Measurements from ENCODE around the gene MEG3. TPM values are rescaled to one million over a fixed set of nuclear protein-coding genes. Genes with fewer than 3 reads are reported as not detected.

The MEG3 gene
- total and polyA plus RNA-seq, 4 donors, result 21.4 to 454 (median 149) TPM

DNA sequence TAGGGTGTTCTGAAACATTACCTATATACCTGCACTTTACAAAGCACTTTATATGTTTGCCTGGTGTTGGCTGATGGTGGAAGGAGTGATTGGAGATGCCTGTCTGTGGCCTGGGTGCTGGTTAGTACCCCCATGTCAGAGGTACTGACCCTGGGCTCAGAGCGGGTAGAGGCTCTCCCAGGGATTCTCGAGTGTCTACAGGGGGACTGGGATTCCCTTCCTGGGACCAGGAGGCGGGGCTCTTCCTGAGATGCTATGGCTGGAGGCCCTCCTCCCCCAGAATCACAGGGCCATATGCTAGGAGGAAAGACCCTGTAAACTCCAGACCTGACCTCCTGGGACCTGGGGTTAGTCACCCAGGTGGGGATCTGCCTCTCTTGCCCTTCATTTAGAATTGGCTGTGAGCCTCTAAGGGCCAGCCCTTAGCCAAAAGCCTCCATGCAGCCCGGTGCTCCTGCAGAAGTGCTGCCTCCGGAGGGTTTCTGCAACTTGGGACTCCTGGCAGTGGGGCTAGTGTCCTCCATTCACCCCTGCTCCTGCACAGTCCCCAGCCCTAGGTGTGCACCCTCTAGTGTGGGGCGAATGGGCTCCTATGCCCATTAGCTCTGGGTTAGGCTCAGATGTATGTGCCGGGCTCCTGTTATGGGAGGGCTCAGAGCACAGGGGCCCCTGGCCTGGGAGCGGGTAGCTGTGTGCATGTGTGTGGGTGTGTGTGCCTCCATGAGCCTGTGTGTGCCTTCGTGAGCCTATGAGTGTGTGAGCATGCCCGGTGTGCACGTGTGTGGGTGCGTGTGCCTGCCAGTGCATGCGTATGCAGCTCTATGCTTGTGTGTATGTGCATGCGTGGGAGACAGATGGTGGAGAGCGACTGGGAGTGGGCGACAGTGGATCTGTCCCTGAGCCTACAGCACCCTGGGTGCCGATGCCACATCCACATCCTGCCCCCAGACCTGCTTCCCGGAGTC lies 41.0 kb downstream of the MEG3 start:
- Histone ChIP-seq H3K36me3 (ENCODE audit: control insufficient read depth in 1 of 2, insufficient read depth in 2 of 2, low read length in 1 of 2) (no peaks in the 10 kb centered on the region), H3K9me3 (ENCODE audit: control insufficient read depth, low read length) (no peaks in the 10 kb centered on the region), H3K4me1 (ENCODE audit: control insufficient read depth in 1 of 2, insufficient read depth in 2 of 2, low read length in 2 of 2) (no peaks in the 10 kb centered on the region), H3K27me3 (ENCODE audit: control insufficient read depth in 1 of 2, insufficient read depth in 2 of 2, low read length in 1 of 2) (no peaks in the 10 kb centered on the region), H3K4me3 (ENCODE audit: low read length in 2 of 2) (no peak overlapping the region), H3K27ac (ENCODE audit: low read depth in 1 of 2, low read length in 2 of 2) (no peak overlapping the region)
- 81 to 85% methylated on average over 18 of the region's 18 CpGs for WGBS, 2 donors
- intact Hi-C loops (cut with DNase I), result no loop called here
- ATAC-seq (ENCODE audit: low FRiP score), result no peak
- DNase-seq, result peak; percentile 12 to 45

DNA sequence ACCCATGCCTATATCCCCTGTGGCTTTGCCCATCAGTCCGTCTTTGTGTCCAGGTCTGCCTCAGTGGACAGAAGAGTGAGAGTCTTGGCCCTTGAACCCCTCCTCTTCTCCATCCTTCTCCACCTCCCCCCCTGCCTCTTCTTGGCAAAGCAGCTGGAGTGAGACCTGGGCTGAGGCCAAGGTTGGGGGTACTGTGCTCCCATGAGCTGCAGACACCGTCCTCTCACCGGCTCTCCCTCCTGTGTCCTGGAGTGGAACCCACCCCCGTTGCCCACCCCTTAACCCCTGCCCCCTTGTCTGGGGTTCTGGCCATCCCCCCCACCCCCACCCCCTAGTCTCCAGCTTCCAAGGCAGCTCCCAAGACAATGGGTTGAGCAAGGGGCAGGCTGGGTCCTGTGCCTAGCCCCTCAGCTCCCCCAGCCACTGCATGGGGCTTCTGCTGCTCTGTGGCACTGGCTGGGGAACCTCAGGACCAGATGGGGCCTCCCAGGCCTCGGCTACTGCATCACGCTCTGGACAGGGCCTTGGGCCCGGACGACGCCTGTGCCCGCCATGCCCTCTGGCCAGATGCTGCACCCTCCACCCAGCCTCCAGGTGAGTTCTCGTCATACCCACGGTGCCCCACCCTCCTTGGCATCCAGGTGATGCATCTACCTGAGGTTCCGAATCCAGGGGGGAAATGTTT lies 41.9 kb downstream of the MEG3 start:
- DNase-seq, result peak; percentile 16 to 55
- Histone ChIP-seq H3K4me3 (ENCODE audit: low read length in 2 of 2) (no peak overlapping the region), H3K4me1 (ENCODE audit: control insufficient read depth in 1 of 2, insufficient read depth in 2 of 2, low read length in 2 of 2) (no peaks in the 10 kb centered on the region), H3K27me3 (ENCODE audit: control insufficient read depth in 1 of 2, insufficient read depth in 2 of 2, low read length in 1 of 2) (no peaks in the 10 kb centered on the region), H3K27ac (ENCODE audit: low read depth in 1 of 2, low read length in 2 of 2) (no peak overlapping the region), H3K36me3 (ENCODE audit: control insufficient read depth in 1 of 2, insufficient read depth in 2 of 2, low read length in 1 of 2) (no peaks in the 10 kb centered on the region), H3K9me3 (ENCODE audit: control insufficient read depth, low read length) (no peaks in the 10 kb centered on the region)
- intact Hi-C loops (cut with DNase I), result no loop called here
- ATAC-seq (ENCODE audit: low FRiP score), result no peak
- WGBS, 2 donors, result 82% methylated on average over 13 of the region's 13 CpGs

DNA sequence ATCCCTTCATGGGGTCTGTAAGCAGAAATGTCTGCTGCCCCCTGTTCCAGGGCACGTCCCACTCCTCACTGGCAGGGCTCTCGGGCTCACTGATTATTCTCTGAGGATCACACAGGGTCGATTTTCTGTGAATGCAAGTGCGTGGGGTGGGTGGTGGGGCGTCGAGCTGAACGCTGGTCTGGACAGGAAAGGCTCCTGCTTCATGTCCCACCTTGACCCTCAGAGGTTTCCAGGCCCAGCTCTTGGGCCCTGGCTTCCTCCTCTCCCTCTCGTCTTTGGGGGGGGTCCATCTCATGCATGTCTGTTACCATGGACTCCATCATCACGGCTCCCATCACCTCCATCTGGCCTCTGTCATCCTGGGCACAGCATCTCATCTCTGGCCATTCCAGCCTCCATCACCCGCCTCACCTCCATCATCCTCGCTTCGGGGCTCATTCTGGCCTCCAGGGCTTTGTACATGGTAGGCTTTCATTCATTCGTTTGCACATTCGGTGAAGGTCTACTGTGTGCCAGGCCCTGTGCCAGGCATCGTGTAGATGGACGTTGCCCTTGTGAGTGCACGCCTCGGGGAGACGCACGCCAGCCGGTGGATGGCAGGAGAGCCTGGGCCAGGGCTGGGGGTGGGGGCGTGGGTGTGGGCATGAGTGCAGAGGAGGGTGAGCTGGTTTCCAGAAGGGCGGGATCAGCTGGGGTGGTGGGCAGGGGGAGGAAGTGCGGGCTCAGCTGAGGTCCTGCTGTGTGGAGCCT lies 42.9 kb downstream of the MEG3 start:
- DNase-seq (peak; percentile 17 to 68), ATAC-seq (ENCODE audit: low FRiP score) (no peak)
- Histone ChIP-seq H3K27me3 (ENCODE audit: control insufficient read depth in 1 of 2, insufficient read depth in 2 of 2, low read length in 1 of 2) (no peaks in the 10 kb centered on the region), H3K27ac (ENCODE audit: low read depth in 1 of 2, low read length in 2 of 2) (no peak overlapping the region), H3K4me1 (ENCODE audit: control insufficient read depth in 1 of 2, insufficient read depth in 2 of 2, low read length in 2 of 2) (no peaks in the 10 kb centered on the region), H3K4me3 (ENCODE audit: low read length in 2 of 2) (no peak overlapping the region), H3K36me3 (ENCODE audit: control insufficient read depth in 1 of 2, insufficient read depth in 2 of 2, low read length in 1 of 2) (no peaks in the 10 kb centered on the region), H3K9me3 (ENCODE audit: control insufficient read depth, low read length) (no peaks in the 10 kb centered on the region)
- WGBS, 2 donors, result 78% methylated on average over 22 of the region's 24 CpGs
- intact Hi-C loops (cut with DNase I), result no loop called here

DNA sequence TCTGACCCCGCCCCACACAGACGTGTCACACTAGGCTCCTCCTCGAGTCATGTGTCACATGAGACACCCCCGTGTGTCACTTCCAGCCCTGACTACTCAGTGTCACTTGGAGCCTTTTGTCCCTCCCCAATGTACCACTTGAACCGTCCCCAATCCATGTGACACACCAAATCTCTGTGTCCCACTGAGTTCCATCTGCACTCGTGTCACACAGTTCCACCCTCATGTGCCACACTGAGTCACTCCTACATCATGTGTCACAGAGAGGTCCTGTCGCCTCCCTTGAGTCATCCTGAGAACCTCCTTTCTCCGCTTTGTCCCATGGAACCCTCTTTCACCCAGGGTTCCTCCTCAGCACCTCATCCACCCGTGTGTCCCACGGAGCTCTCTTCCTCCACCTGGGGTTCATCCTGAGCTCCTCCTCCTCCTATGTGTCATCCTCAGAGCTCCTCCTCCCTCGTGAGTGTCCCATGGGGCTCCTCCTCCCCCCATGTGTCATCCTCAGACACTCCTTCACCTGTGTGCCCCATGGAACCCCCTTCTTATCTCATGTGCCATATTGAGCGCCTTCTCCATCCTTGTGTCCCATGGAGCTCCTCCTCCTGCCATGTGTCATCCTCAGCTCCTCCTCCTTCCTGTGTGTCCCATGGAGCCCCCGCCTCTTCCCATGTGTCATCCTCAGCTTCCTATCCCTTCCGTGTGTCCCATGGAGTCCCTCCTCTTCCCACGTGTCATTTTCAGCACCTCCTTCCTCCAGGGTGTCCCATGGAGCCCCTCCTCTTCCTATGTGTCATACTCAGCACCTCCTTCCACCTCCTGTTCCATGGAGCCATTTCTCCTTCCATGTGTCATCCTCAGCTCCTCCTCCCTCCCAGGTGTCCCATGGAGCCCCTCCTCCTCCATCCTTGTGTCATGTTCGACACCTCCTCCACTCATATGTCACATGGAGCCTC lies 45.6 kb downstream of the MEG3 start:
- ATAC-seq (ENCODE audit: low FRiP score) (no peak), DNase-seq (peak; percentile 21 to 48)
- Histone ChIP-seq H3K9me3 (ENCODE audit: control insufficient read depth, low read length) (no peaks in the 10 kb centered on the region), H3K27ac (ENCODE audit: low read depth in 1 of 2, low read length in 2 of 2) (no peak overlapping the region), H3K4me1 (ENCODE audit: control insufficient read depth in 1 of 2, insufficient read depth in 2 of 2, low read length in 2 of 2) (no peaks in the 10 kb centered on the region), H3K27me3 (ENCODE audit: control insufficient read depth in 1 of 2, insufficient read depth in 2 of 2, low read length in 1 of 2) (no peaks in the 10 kb centered on the region), H3K36me3 (ENCODE audit: control insufficient read depth in 1 of 2, insufficient read depth in 2 of 2, low read length in 1 of 2) (no peaks in the 10 kb centered on the region), H3K4me3 (ENCODE audit: low read length in 2 of 2) (no peak overlapping the region)
- intact Hi-C loops (cut with DNase I), result no loop called here
- WGBS, 2 donors, result 70 to 71% methylated on average over 16 of the region's 16 CpGs

DNA sequence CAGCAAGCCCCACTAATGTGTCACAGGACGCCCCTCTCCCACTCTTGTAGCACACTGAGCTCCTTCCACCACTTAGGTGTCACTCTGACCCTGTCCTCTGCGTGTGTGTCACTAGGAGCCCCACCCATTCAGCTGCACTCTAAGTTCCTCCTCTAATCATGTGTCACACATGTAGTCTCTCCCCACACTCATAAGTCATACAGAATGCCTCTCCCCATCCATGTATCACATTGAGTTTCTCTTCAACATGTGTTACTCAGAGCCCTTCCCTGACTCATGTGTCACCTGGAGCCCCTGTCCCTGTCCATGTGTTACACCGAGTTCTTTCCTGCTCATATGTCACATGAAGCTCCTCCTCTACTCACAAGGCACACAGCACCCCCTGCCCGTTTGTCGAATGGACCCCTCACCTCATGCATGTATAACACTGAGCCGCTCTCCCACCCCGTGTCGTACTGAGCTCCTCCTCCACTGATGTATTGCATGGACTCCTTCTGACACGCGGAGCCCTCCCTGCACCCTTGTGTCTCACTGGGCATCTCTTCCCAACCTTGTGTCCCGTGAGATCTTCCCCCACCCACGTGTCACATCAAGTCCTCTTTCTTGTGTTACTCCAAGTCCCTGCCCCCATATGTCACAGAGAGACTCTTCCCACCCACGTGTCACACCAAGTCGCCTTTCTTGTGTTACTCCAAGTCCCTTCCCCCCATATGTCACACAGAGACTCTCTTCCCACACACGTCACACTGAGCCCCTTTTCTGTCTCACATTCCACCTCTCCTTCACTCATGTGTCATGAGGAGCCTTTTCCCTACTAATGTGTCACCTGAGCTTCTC lies 46.6 kb downstream of the MEG3 start:
- Histone ChIP-seq H3K4me1 (ENCODE audit: control insufficient read depth in 1 of 2, insufficient read depth in 2 of 2, low read length in 2 of 2) (no peaks in the 10 kb centered on the region), H3K4me3 (ENCODE audit: low read length in 2 of 2) (no peak overlapping the region), H3K36me3 (ENCODE audit: control insufficient read depth in 1 of 2, insufficient read depth in 2 of 2, low read length in 1 of 2) (no peaks in the 10 kb centered on the region), H3K9me3 (ENCODE audit: control insufficient read depth, low read length) (no peaks in the 10 kb centered on the region), H3K27ac (ENCODE audit: low read depth in 1 of 2, low read length in 2 of 2) (no peak overlapping the region), H3K27me3 (ENCODE audit: control insufficient read depth in 1 of 2, insufficient read depth in 2 of 2, low read length in 1 of 2) (no peaks in the 10 kb centered on the region)
- ATAC-seq (ENCODE audit: low FRiP score), result no peak
- intact Hi-C loops (cut with DNase I), result no loop called here
- WGBS, 2 donors, result 70 to 72% methylated on average over 15 of the region's 15 CpGs
- DNase-seq, result peak; percentile 22 to 52

DNA sequence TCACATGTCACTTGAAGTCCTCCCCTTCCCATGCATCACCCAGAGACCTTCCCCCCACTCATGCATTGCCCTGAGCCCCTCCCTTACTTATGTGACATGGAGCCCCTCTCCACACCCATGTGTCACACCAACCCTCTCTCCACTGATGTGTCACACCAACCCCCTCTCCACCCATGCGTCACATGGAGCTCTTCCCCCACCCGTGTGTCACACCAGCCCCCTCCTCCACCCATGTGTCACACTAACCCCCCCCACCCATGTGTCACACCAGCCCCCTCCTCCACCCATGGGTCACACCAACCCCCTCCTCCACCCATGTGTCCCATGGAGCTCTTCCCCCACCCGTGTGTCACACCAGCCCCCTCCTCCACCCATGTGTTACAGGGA lies 47.2 kb downstream of the MEG3 start:
- ATAC-seq (ENCODE audit: low FRiP score) (no peak), DNase-seq (peak; percentile 16 to 36)
- intact Hi-C loops (cut with DNase I), result no loop called here
- Histone ChIP-seq H3K9me3 (ENCODE audit: control insufficient read depth, low read length) (no peaks in the 10 kb centered on the region), H3K4me1 (ENCODE audit: control insufficient read depth in 1 of 2, insufficient read depth in 2 of 2, low read length in 2 of 2) (no peaks in the 10 kb centered on the region), H3K4me3 (ENCODE audit: low read length in 2 of 2) (no peak overlapping the region), H3K36me3 (ENCODE audit: control insufficient read depth in 1 of 2, insufficient read depth in 2 of 2, low read length in 1 of 2) (no peaks in the 10 kb centered on the region), H3K27me3 (ENCODE audit: control insufficient read depth in 1 of 2, insufficient read depth in 2 of 2, low read length in 1 of 2) (no peaks in the 10 kb centered on the region), H3K27ac (ENCODE audit: low read depth in 1 of 2, low read length in 2 of 2) (no peak overlapping the region)
- 57 to 58% methylated on average over 3 of the region's 3 CpGs for WGBS, 2 donors

DNA sequence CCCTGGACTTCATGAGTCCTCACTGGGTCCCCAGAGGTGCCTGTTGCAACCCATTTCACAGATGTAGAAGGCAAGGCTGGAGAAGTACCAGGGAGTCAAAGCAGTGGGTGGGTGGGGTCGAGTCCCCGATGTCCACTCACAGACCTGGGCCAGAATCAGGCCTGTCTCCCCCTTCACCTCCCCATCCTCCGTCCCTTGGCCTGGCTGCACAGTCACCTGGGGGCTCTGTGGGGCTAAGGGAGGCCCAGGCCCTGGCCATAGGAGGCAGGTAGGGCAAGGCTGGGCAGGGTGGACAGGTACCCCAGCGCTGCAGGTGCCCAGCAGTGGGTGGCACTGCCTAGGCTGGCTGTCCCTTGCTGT lies 48.1 kb downstream of the MEG3 start:
- DNase-seq, result peak in 1 of 2 donors; percentile 17
- H3K4me1 ChIP-seq (ENCODE audit: control insufficient read depth in 1 of 2, insufficient read depth in 2 of 2, low read length in 2 of 2), result no peaks in the 10 kb centered on the region
- no peaks in the 10 kb centered on the region for H3K27me3 ChIP-seq (ENCODE audit: control insufficient read depth in 1 of 2, insufficient read depth in 2 of 2, low read length in 1 of 2)
- H3K4me3 ChIP-seq (ENCODE audit: low read length in 2 of 2), result no peak overlapping the region
- no peaks in the 10 kb centered on the region for H3K36me3 ChIP-seq (ENCODE audit: control insufficient read depth in 1 of 2, insufficient read depth in 2 of 2, low read length in 1 of 2)
- no peaks in the 10 kb centered on the region for H3K9me3 ChIP-seq (ENCODE audit: control insufficient read depth, low read length)
- intact Hi-C loops (cut with DNase I), result no loop called here
- H3K27ac ChIP-seq (ENCODE audit: low read depth in 1 of 2, low read length in 2 of 2), result no peak overlapping the region
- no peak for ATAC-seq (ENCODE audit: low FRiP score)
- WGBS, 2 donors, result 91 to 94% methylated on average over 4 of the region's 4 CpGs

Measured in aorta (tissue), 5 donors.